HG02973 (cell line): ENCODE data around the gene IQGAP2.

Experiments
- ATAC-seq: cut with Tn5 transposase; IDR thresholded peaks from one replicate; pipeline ENCODE4 v1.9.1; 2021; ENCODE audit warnings: moderate library complexity; ENCODE audit not compliant: unreplicated experiment

IQGAP2 gene

DNA sequence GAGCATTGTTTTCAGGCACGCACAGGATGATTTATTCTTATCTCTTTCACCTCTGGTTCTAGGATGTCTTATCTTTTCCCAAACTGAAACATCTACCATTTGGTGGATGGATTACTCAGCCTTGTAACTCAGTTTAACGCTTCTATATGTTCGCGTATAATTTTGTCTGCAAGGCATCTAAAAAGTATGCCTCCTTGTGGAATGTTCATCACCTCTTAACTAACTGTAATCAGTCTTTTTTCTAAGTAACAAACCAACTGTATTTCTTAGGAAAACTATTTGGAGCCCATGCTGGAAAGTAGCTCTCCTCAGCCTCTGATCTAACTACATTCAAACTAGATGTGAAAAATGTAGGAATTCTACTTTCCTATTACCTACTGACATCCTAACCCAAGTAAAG lies 231.6 kb downstream of the IQGAP2 start:
- no peak for ATAC-seq

DNA sequence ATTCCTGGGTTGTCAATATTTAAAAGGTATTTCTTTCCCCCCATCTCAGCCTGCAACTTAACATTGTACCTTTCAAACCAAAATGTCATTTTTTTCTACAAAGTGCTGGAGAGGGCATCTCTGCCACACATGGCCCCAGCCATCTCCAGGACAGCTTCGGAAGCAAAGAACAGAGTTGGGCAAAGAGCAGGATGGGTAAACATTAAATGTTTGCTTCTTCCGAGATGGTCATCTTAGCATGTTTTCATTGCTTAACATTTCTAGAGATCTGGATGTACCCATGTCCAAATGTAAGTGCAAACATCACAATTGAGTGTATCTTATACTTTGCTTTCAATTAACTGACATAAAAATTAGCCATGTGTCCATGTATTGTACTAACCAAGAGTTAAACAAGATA lies 234.4 kb downstream of the IQGAP2 start:
- no peak for ATAC-seq

DNA sequence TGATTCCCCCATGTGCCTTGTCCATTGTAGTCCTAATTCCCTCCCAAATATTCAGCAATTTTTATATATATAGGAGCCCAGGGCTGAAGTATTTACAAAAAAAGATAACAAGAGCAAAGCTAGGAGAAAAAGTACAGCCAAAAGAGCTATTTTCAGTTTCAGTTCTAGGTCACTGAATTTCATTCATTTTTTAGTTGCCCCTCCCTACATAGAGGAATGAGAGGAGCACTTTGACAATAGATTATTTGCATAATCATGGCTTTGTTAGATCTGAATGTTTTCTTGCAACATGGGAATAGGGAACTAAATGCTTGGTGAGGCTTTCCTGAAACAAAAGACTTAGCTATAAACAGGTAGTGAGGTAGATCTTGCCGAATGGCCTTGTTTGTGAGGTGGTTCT lies 235.4 kb downstream of the IQGAP2 start:
- ATAC-seq: no peak

DNA sequence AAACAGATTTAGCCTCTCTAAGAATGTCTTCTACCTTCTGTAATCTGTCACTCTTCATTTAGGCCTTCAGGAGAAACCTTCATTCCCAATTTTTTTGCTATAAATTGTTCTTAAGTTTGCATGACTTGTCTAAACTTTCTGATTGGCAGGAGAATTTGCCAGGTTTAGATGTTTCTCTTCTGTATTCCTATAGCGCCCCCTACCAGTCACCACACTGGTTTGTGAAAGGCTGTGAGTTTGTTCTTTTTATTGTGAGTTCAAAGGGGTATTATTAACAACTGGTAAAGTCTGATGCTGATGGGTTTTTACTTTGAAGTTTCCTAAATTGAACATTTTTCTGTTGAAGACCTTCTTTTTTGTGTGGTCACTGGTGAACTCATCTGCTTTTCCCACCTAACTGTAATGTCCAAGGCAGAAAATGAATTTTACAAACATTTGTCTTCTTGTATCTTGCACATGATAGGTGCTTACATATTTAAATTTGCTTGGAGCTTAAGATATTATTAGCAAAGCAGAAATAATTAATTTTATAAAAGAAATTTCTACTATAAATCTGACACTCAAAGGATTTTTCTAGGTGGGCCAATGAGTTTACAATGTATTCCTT lies 238.5 kb downstream of the IQGAP2 start:
- no peak for ATAC-seq

DNA sequence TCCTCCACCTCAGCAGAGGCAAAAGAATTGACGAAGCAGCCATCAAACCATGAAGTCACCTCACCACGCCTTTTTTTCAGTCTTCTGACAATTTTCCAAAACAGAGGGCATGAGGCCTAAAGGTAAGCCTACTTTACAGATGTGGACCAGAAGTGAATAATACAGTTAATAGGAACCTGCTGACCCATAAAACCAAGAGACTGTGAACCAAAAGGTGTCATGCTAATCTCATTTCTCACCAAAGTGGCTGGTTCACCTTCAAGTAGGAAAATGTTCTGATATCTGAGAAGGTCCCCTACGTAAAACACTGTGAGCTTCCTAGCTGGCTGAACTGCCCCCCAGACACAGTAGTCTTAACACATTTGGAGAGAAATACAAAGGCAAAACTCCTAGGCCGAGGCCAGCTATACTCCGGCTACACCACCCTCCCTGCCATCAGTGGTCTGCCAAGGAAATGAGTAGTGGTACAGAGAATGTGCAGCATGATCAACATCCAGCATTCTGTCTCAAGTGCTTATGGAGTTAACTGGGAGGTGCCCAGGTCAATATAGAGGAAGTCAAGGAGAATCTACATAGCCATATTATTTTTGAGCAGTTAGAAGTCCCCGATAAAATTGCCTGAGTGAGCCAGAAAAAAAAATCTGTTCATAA lies 239.4 kb downstream of the IQGAP2 start:
- no peak for ATAC-seq

DNA sequence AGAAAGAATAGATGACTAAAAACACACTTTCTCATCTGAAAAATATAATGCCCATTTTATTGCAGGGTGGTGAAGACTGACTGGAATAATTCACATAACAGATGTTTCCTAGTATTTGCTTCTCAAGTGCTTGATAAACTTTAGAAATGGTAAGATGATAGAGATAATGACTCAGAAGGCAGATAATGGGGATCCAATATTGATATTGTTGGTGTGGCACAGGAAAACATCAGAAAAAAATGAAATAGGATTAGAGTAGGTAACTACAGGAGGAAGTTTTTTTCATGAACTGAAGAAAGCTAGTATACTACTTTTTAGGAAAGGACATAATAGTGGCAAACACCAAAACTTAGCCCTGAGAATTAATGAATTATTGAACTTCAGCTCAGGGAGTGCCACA lies 240.3 kb downstream of the IQGAP2 start:
- ATAC-seq: no peak

DNA sequence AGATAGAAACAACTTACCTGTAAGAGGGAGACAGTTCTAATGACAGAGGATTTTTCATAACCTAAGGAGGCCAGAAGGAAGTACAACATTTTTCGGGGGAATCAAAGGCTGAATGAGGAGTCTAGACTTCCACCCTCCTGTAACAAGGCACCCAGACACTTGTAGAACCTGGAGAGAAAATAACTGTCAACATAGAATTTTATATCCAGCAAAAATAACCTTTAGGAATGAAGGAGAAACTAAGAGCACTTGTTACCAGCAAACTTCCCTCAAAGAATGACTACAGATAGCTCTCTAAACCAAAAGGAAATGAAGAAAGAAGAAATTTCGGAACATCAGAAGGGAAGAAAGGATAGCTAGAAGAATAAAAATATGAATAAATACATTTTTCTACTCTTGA lies 246.1 kb downstream of the IQGAP2 start:
- ATAC-seq: no peak

DNA sequence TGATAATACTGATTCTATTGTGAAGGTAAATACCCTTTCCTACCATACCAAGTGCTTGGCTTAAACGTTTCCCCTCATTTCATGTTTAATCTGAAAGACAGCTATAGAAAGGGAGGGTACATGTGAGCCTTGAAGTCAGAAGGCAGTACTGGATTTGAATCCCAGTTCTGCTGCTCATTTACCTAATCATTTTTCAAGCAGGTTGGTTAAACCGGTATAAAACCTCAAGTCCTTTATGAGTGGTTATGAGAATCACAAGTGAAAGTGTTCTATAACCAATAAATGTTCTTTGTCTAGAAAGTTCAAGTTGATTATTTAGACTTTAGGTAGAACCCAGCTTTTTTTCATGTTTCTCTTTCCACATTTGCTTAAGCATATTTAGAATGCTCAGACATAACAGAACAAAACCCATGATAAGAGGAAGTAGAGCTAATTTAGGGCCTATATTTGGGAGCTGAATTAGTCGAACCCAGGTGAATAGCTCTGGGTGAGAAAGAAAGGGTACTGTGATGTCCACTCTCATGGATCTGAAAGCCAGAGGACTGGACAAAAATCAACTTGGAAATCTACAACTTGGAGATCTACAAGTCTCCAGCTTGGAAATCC lies 249.8 kb downstream of the IQGAP2 start:
- ATAC-seq: no peak

DNA sequence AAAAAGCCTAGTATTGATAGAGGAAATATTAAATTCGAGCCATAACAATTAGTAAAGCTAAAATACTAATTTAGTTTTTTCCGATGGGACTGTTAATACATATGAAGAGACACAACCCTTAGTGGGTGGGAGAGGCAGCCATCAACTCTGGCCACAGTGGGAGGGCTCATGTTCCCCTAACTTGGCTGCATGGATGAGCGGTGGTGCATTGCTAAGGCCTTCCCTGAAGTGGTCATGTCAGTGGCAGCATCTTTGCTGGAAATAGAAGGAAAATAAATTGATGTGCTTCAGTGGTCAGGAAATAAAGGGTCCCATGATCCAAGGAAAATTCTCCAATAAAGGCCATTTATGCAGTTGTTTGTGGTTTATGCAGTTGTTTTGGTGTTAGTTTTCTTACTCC lies 254.0 kb downstream of the IQGAP2 start:
- ATAC-seq: no peak

DNA sequence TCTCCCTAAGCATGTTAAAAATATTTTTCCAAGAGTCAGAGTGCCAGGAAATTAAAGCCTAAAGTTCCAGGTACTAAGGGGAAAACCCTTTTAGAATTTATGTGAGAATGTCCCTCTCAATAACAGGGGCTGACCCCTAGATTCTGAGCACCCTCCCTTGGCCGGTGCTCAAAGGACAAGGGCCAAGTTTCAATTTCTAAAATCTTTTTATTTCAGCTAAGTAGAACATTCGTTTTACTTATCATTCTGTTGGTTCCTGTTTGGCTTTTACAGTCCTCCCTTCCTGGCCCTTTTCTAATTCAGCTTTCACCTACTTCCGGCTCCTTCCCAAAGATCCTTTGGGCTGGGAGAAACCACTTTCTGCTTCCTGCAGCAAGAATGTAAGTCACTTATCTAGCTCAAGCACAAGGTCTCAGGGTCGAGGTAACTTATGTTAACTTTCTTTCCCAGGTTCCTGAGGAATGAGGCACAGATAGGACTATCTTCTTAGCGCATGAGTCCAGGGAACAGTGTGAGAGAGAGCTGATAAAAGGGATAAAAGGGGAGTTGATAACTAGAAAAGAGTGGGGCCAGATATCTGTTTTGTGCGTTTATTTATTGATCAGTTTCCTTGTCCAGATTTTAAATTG lies 254.7 kb downstream of the IQGAP2 start:
- no peak for ATAC-seq

DNA sequence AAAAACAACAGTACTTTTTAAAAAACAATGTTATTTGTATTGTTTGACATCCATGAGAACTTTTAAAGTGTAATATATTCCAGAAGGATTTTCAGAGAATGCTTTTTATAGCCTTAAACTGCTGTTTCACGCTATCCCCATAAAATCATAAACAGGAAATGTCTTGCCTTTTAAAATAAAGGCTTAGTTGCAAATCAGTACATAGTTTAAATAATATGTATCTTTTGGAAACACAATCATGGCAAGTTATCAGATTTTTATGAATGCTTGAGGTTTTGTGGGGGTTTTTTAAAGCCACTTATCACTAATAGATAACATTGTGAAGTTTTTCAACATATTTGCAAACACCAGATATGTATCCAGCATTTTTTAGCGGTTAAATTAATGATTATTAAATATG lies 257.3 kb downstream of the IQGAP2 start:
- no peak for ATAC-seq

DNA sequence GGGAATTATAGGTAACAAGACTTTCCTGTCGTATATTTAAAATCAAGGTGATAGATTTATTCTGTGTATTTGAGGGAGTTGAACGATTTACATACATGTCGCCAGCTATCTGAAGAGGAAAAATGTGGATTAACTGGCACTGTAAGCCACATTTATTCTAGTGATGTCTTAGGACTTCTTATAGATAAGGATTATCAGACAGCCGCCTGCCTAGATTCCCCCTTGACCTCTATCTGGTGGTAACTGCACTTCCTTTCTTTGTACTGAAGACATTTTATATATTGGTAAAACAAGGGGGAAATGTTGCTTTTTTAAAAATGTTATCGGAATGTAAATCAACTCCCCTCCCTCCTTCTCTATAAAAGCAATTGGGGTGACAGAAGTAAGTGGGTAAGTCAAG lies 259.4 kb downstream of the IQGAP2 start:
- ATAC-seq: no peak

DNA sequence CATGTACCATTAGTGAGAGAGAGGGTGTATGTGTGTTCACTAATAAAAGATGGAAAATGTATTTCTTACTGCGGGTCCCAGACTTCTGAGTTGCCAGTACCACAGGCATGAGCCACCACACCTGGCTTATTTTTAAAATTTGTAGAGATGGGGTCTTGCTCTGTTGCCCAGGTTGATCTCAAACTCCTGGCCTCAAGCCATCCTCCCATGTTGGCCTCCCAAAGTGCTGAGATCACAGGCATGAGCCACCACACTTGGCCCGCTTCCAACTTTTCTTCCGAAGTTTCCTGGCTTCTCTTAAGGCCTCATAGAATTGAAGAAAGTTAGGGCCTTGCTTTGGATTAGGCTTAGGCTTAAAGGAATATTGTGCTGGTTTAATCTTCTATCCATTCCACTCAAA lies 260.5 kb downstream of the IQGAP2 start:
- ATAC-seq: no peak

DNA sequence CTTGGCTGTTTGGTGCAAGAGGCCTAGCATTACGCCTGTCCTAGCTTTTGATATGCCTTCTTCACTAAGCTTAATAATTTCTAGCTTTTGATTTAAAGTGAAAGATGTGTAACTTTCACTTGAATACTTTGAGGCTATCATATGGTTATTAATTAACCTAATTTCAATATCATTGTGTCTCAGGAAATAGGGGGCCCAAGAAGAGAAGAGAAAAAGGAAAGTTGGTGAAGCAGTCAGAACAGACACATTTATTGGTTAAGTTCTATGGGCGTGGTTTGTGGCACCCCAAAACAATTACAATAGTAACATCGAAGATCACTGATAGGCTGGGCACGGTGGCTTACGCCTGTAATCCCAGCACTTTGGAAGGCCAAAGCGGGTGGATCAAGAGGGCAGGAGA lies 261.0 kb downstream of the IQGAP2 start:
- no peak for ATAC-seq

DNA sequence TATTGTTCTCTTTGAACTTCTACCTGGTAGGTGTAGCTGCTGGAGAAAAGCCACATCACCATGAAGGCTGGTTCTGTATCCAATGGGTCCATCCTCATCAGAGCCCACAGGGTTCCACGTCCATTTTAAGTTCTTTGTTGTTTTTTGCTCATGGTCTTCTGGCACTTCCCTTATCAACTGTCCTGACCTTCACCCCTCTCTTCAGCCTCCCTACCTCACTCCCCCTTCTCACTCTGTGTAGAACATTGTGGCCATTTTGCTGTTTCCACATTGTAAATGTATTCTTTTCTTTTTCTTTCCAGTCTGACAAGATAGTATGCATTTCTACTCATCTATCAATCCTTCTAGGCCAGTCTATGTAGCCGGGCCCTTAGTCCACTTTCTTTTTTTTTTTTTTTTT lies 264.4 kb downstream of the IQGAP2 start:
- ATAC-seq: no peak

DNA sequence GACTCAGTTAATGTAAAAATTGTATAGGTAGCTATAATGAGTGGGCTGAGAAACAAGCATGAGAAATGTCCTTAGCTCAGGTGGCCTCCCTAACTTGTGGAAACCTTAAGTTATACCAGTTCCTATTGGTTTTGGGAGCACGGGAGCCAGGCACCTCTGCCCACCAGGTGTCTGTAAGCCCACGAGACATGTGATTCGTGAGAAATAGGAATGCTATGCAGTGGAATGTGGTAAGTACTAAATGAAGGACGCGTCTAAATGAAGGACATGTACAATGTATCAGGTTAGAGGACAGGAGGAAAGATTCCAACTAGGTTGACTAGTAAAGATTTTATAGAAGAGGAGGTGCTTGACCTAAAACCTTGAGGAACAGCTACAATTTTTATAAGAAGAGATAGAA lies 266.2 kb downstream of the IQGAP2 start:
- no peak for ATAC-seq

DNA sequence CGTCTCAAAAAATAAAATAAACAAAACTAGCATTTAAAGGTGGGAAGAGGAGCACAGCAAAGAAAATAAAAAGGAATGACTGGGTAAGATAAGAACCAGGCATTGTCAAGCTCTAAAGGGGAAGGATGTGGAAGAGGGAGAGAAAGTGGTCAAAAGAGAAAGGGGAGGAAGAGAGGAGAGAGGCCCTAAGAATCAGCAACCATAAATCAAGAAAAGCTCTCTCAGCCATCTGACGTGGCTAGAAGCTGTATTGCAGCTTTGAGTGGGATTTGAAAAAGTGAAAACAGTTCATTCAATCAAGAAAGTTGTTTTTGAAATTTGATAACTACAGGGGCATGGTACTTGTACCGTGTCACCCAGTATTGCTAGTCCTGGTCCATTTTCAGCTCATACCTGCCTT lies 267.4 kb downstream of the IQGAP2 start:
- no peak for ATAC-seq

DNA sequence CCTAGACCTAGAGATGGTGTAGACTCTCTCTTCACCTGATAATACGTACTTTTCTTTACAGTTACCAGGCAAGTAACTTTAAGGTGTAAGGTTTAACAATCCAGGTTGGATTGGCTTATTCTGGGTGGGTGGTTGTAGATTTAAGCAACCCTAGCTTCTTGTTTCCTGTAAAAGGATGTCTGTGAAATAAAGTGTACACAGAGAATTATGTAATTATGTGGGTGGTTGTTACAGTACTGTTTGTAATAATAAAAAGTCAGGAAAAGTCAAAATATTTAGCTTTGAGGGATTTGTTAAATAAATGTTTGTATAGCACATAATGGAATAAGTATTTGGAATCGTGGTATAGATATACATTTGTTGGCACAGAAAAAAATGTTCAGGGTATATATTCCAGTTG lies 269.2 kb downstream of the IQGAP2 start:
- no peak for ATAC-seq

DNA sequence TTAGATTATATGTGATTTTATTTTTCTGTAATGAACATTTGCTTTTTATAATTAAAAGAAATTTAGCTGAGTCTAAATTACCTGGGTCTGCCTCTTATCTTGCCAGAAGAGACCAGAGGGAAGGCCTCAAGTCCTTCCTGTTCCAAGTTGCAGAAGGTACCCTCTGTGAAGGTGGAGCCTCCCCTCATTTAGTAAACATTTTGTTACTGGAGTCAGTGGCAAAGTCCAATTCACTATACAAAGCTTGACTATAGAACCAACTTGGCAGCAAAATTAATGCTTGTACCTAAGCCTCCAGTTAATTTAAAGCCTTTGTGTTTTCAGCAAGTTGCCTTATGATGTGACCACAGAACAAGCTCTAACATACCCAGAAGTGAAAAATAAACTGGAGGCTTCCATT lies 270.0 kb downstream of the IQGAP2 start:
- no peak for ATAC-seq

DNA sequence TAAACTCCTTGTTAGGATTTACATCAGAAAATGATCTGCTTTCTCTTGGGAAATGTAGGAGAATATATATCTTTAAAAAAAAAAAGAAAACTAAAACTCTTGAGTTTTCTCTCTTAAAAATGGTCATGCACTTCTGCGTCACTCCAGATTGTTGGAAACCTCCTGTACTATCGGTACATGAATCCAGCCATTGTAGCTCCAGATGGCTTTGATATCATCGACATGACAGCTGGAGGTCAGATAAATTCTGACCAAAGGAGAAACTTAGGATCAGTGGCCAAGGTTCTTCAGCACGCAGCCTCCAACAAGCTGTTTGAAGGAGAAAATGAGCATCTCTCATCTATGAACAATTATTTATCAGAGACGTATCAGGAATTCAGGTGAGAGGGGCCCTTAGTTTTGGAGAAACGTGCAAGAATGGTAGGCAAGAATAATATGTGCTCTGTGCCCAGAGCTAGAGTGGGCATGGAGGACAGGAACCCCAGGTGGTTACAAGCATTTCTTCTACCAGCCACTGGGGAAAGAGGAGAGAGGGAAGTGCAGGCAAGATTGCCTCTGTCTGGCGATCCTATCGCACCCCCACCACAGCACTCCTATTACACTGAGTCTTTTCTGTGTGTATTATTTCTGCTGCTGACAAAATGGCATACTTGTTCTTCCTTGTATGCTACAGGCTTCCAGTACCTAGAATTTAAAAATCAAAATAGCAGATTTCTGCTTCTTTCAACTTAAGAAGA lies 271.4 kb downstream of the IQGAP2 start:
- no peak for ATAC-seq

DNA sequence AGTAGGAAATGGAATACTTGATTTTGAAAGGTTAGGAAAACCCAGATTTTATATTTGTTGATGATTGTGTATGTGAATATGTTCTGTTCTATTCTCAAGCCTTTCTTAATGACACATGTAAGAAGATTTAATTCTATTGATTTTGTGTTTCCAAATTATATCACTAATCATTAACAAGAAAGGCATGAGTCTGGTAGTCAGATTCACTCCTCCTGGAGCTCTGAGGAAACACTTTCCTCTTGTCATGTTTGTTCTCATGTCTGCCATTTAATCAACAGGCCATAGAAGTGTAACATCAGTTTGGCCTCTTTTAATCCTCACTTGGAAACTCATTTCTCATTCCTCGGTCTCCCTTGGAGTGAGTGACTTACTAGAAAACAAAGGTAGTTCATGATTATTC lies 272.3 kb downstream of the IQGAP2 start:
- no peak for ATAC-seq
